ENCODE data around the gene SPRY1. TPM values are rescaled to one million over a fixed set of nuclear protein-coding genes. Genes with fewer than 3 reads are reported as not detected.

SPRY1 gene
- total RNA-seq, 1 experiment from 2014 or later: 76.3 TPM

DNA sequence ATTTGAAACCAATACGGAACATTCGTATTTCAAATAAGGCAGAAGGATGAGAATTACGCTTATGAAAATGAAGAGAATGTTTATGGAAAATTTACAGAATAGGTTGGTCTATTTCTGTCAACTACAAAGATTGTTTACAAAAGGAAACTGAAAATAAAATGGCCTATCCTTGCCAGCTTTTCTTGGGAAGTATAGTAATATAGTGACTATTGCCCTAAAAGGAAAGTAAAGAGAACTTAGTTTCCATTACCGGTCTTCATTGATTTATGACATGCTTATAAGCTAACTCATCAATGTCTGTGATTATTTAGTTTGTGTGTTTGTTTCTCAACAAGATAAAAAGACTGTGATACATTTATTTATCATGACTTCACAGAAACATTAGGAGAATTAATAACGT, 2.9 kb upstream of the SPRY1 start:
- no peak overlapping the region for H2BK120ac ChIP-seq (ENCODE audit: low read depth, low read length, poor library complexity, severe bottlenecking)
- no peak overlapping the region for H4K8ac ChIP-seq (replicated peaks; ENCODE audit: insufficient read length, low read depth, low read length)
- H3K27ac ChIP-seq (ENCODE audit: insufficient read length, low read depth, low read length): no peak overlapping the region
- WGBS (ENCODE audit: extremely low coverage, insufficient read length, low lambda C conversion rate): 100% methylated on average over 1 of the region's 5 CpGs
- Mint-ChIP-seq H3K27me3 (ENCODE audit: low read depth) (no peaks in the 10 kb centered on the region), H3K9me3 (no peaks in the 10 kb centered on the region; a peak in 1 of 5 replicates), H3K4me1 (peaks cover 14 to 17% of the 10 kb centered on the region in 2 experiments), H3K27ac (no peak overlapping the region), H3K36me3 (ENCODE audit: insufficient read depth in 1 of 3, low read depth in 3 of 3) (peaks cover 0 to 4% (median under 1%) of the 10 kb centered on the region in 3 experiments; a peak in 3 of 7 replicates), H3K4me3 (no peak overlapping the region)
- H3K23ac ChIP-seq (ENCODE audit: insufficient read length, low read depth, low read length): no peak overlapping the region
- H3K4ac ChIP-seq (ENCODE audit: low read depth, low read length): no peak overlapping the region
- no peak overlapping the region for H2BK5ac ChIP-seq (ENCODE audit: insufficient read length, low read length)
- no peak overlapping the region for H2BK20ac ChIP-seq (ENCODE audit: low read depth, low read length, poor library complexity, severe bottlenecking)
- no peak overlapping the region for H4K5ac ChIP-seq (ENCODE audit: insufficient read length, low read depth, low read length)
- H3K56ac ChIP-seq (ENCODE audit: insufficient read length, low read depth, low read length): no peak overlapping the region
- no peak overlapping the region for H2BK12ac ChIP-seq (ENCODE audit: insufficient read length, low read depth, low read length)
- H2BK15ac ChIP-seq (ENCODE audit: low read depth, low read length): no peak overlapping the region
- H3K9ac ChIP-seq (ENCODE audit: extremely low read depth, insufficient read length, low read length): no peak overlapping the region
- H3K27me3 ChIP-seq (ENCODE audit: insufficient read depth, low read length): no peaks in the 10 kb centered on the region
- H3K9me3 ChIP-seq (ENCODE audit: control insufficient read depth, low read depth, low read length): no peaks in the 10 kb centered on the region
- H3K79me1 ChIP-seq (ENCODE audit: insufficient read depth, low read depth, low read length, poor library complexity, severe bottlenecking): no peaks in the 10 kb centered on the region
- no peak overlapping the region for H3K4me2 ChIP-seq (ENCODE audit: insufficient read depth, insufficient read length, low read length)
- H3T11ph ChIP-seq (ENCODE audit: low read length): no peak overlapping the region
- DNase-seq: no peak
- TF ChIP-seq, protein P1, sequence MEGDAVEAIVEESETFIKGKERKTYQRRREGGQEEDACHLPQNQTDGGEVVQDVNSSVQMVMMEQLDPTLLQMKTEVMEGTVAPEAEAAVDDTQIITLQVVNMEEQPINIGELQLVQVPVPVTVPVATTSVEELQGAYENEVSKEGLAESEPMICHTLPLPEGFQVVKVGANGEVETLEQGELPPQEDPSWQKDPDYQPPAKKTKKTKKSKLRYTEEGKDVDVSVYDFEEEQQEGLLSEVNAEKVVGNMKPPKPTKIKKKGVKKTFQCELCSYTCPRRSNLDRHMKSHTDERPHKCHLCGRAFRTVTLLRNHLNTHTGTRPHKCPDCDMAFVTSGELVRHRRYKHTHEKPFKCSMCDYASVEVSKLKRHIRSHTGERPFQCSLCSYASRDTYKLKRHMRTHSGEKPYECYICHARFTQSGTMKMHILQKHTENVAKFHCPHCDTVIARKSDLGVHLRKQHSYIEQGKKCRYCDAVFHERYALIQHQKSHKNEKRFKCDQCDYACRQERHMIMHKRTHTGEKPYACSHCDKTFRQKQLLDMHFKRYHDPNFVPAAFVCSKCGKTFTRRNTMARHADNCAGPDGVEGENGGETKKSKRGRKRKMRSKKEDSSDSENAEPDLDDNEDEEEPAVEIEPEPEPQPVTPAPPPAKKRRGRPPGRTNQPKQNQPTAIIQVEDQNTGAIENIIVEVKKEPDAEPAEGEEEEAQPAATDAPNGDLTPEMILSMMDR (conservative IDR thresholded peaks at IDR 0.05): no peak
- H2AFZ ChIP-seq (ENCODE audit: low read length): no peak overlapping the region
- no peaks in the 10 kb centered on the region for H3K4me1 ChIP-seq (ENCODE audit: insufficient read depth, low read length)
- H4K91ac ChIP-seq (ENCODE audit: insufficient read length, low read depth, low read length): no peak overlapping the region
- no peaks in the 10 kb centered on the region for H4K20me1 ChIP-seq (ENCODE audit: control insufficient read depth, insufficient read depth, insufficient read length)
- peaks cover 2% of the 10 kb centered on the region; the same call in 1 of the 2 replicates for H3K79me2 ChIP-seq (ENCODE audit: insufficient read depth, low read length)
- H3K14ac ChIP-seq (ENCODE audit: insufficient read depth, low read length): no peak overlapping the region
- H3K18ac ChIP-seq (ENCODE audit: insufficient read length, low read depth, low read length): no peak overlapping the region
- peaks cover 10% of the 10 kb centered on the region for H3K23me2 ChIP-seq (ENCODE audit: insufficient read length, low read depth, low read length, poor library complexity, severe bottlenecking)
- H2AK5ac ChIP-seq (ENCODE audit: insufficient read length, low read length): no peak overlapping the region

Measured in H9 (cell line).